OCI-LY7 (cell line): ENCODE measurements around the gene CLMN. TPM values are rescaled to one million over a fixed set of nuclear protein-coding genes. Genes with fewer than 3 reads are reported as not detected.

Experiments used
- BruUV-seq: library from RNA; stranded (reverse); fragments of 400-500 nt; replicated peaks from 2 replicates; lab custom pipeline; 2021; lab: Mats Ljungman, UMichigan
- CTCF ChIA-PET: fragments of 300-600 bp; sonication (Branson Sonifier 250); formaldehyde crosslinking; loops from one replicate; lab custom pipeline; 2022; ENCODE audit warnings: antibody characterized with exemption; ENCODE audit not compliant: unreplicated experiment; lab: Charles Lee
- POLR2A ChIA-PET: fragments of 300-600 bp; sonication (Branson Sonifier 250); formaldehyde crosslinking; loops from one replicate; lab custom pipeline; 2022; ENCODE audit warnings: antibody characterized with exemption; lab: Charles Lee
- DNase-seq: peaks from one replicate; pipeline ENCODE4 v3.0.0-alpha.2; 2015; ENCODE audit warnings: low spot score
- H2AFZ ChIP-seq: fragments of 200-600 bp; sonication (generic), shearing (Covaris generic); 2 replicates; pipeline ENCODE4 v1.6.1; 2014; ENCODE audit warnings: mild to moderate bottlenecking, antibody characterized with exemption, low read length, moderate library complexity
- H3K27ac ChIP-seq: fragments of 200-600 bp; sonication (generic); 2 replicates; pipeline ENCODE4 v1.5.1; 2014; ENCODE audit warnings: mixed run types, low read depth, mild to moderate bottlenecking, moderate library complexity, low read length, inconsistent platforms; ENCODE audit not compliant: poor library complexity, severe bottlenecking
- H3K36me3 ChIP-seq: fragments of 200-600 bp; sonication (generic); 2 replicates; pipeline ENCODE4 v1.6.1; 2014; ENCODE audit warnings: mild to moderate bottlenecking, antibody characterized with exemption, low read length, moderate library complexity, mixed read lengths; ENCODE audit not compliant: insufficient read depth
- H3K4me1 ChIP-seq: fragments of 200-600 bp; sonication (generic); 2 replicates; pipeline ENCODE4 v1.5.1; 2014; ENCODE audit warnings: mild to moderate bottlenecking, low read length; ENCODE audit not compliant: insufficient read depth, poor library complexity, severe bottlenecking
- H3K4me2 ChIP-seq: fragments of 200-600 bp; sonication (generic); 2 replicates; pipeline ENCODE4 v1.6.1; 2014; ENCODE audit warnings: mild to moderate bottlenecking, low read length
- H3K4me3 ChIP-seq: fragments of 200-600 bp; sonication (generic); 2 replicates; pipeline ENCODE4 v1.5.1; 2014; ENCODE audit warnings: mild to moderate bottlenecking, low read depth, low read length; ENCODE audit not compliant: poor library complexity, severe bottlenecking
- H3K79me2 ChIP-seq: fragments of 200-600 bp; sonication (generic); 2 replicates; pipeline ENCODE4 v1.6.1; 2016; ENCODE audit warnings: low read depth, mild to moderate bottlenecking, low read length, moderate library complexity, mixed read lengths; ENCODE audit not compliant: insufficient read depth
- H3K9me2 ChIP-seq: fragments of 200-600 bp; sonication (generic); 2 replicates; pipeline ENCODE4 v1.6.1; 2016; ENCODE audit warnings: mild to moderate bottlenecking, low read length, mixed read lengths; ENCODE audit not compliant: insufficient read depth
- H3K9me3 ChIP-seq: fragments of 200-600 bp; sonication (generic); 2 replicates; pipeline ENCODE4 v1.6.1; 2014; ENCODE audit warnings: mild to moderate bottlenecking, mixed run types, low read length, mixed read lengths
- H4K20me1 ChIP-seq: fragments of 200-600 bp; sonication (generic); 2 replicates; pipeline ENCODE4 v1.6.1; 2014; ENCODE audit warnings: mild to moderate bottlenecking, antibody characterized with exemption, low read length, moderate library complexity, mixed read lengths; ENCODE audit not compliant: insufficient read depth
- EZH2phosphoT487 ChIP-seq: fragments of 200-600 bp; sonication (generic); IDR thresholded peaks from 2 replicates; pipeline ENCODE4 v1.6.1; 2018; ENCODE audit warnings: low read depth, borderline replicate concordance, mild to moderate bottlenecking, mixed run types, antibody characterized with exemption, low read length, moderate library complexity, mixed read lengths
- intact Hi-C: fragments of 100-400 bp; cut with micrococcal nuclease; formaldehyde crosslinking; loops from one replicate; pipeline ENCODE4 v1.10.0; 2022; ENCODE audit not compliant: unreplicated experiment
- total RNA-seq, 2 experiments: library from RNA; depleted of rRNA in 1 of 2; stranded (reverse); fragments of >200 nt in 1 of 2; shearing (Covaris generic) in 1 of 2; gene quantifications; 2 replicates each; pipeline ENCODE4 v1.2.3, GENCODE V29; 2014 to 2022
- TF ChIP-seq, protein P1 (sequence below): fragments of 200-600 bp; sonication (generic); conservative IDR thresholded peaks from 2 replicates; pipeline ENCODE4 v1.5.1; 2014; ENCODE audit warnings: mild to moderate bottlenecking, antibody characterized with exemption, low read length, moderate library complexity, mixed read lengths

The CLMN gene
- total RNA-seq, 2 experiments from 2014 or later = 6.8 to 12.0 TPM

DNA sequence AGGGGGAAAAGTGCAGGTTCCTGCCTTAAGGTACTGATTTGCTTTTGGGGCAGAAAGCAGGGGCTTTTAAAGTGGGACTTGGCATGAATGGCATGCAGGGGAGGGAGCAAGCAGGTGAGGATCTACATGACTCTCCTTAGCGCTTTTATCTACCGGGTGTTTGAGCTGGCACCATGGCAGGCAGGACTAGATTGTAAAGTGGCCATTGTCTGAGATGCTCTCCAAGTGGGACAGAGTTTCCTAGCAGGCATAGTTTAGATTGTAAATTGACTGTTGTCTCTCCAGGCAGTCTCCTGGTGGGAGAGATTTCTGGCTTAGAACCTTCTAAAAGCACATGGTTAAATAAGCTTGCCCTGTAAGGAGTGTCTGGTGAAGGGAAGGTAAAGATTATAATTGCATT is 157.1 kb downstream of the CLMN start:
- Histone ChIP-seq H3K4me1 (peaks cover 10% of the 10 kb centered on the region), H3K36me3 (no peaks in the 10 kb centered on the region), H3K9me3 (peaks cover 7% of the 10 kb centered on the region; the same call in 1 of the 2 replicates), H3K79me2 (no peaks in the 10 kb centered on the region), H4K20me1 (no peaks in the 10 kb centered on the region), H2AFZ (no peak overlapping the region), H3K27ac (no peak overlapping the region), H3K4me2 (no peak overlapping the region), H3K9me2 (no peaks in the 10 kb centered on the region), H3K4me3 (no peak overlapping the region)
- ChIA-PET POLR2A (no interaction called here), CTCF (no interaction called here)
- no TSS peak for BruUV-seq
- no peak for TF ChIP-seq EZH2phosphoT487
- TF ChIP-seq, protein P1, sequence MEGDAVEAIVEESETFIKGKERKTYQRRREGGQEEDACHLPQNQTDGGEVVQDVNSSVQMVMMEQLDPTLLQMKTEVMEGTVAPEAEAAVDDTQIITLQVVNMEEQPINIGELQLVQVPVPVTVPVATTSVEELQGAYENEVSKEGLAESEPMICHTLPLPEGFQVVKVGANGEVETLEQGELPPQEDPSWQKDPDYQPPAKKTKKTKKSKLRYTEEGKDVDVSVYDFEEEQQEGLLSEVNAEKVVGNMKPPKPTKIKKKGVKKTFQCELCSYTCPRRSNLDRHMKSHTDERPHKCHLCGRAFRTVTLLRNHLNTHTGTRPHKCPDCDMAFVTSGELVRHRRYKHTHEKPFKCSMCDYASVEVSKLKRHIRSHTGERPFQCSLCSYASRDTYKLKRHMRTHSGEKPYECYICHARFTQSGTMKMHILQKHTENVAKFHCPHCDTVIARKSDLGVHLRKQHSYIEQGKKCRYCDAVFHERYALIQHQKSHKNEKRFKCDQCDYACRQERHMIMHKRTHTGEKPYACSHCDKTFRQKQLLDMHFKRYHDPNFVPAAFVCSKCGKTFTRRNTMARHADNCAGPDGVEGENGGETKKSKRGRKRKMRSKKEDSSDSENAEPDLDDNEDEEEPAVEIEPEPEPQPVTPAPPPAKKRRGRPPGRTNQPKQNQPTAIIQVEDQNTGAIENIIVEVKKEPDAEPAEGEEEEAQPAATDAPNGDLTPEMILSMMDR = no peak
- intact Hi-C loops = no loop called here
- no peak for DNase-seq

DNA sequence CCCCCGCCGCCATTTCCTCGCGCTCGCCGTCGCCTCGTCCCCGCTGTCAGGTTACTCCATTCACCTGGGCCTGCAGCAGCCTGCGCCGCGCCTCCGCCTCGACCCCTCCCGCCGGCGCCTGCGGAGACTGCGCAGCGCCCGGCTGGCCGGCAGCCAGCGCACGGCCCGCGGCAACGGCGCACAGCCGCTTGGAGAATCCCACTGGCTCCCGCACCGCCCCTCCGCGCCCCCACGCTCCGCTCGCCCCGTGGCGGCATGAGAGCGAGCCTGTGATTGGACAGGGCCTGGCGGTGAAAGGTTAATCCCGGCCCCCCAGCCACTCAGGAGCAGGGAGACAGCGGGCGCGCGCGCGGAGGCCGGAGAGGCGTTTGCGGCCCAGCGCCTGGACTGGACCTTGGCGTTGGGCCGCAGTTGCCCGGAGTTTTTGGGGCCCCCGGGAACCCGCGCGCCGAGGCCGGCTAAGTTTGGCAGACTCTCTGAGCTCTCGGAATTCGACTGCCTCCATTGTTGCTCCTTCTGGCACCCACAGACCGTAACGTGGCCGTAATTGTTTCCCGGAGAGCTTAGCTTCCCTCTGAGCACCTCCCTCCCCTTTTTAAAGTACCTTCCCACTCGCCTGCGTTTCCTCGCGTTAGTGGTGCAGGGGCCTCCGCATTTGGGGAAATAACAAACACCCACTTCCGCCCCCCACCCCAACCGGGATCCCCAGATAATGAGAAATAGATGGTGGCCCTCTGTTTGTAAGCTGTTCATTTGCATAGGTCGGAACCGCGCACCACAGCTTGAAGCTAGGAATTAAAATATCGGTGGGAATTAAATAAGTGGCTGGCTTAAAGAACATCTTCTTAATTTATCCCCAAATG is 162.2 kb downstream of the CLMN start, which contains the start of gene DICER1:
Gene DICER1, minus strand, starts transcription at position 203 of the 863 bp plus-strand sequence. CDS start 24,071 bp downstream, outside the sequence.
- peaks cover 34% of the 10 kb centered on the region for H3K4me1 ChIP-seq
- peaks cover 9% of the 10 kb centered on the region for H3K36me3 ChIP-seq
- TSS peak; percentile 72 for BruUV-seq
- peak within 1 kb of the TSS; percentile 86 for H3K4me2 ChIP-seq
- peaks cover 5% of the 10 kb centered on the region; the same call in 1 of the 2 replicates for H3K9me3 ChIP-seq
- H3K4me3 ChIP-seq = peak within 1 kb of the TSS; percentile 78
- no peak for TF ChIP-seq EZH2phosphoT487
- TF ChIP-seq, protein P1 = no peak
- ChIA-PET POLR2A (interaction anchor here (1.0 to 1.2 kb wide), 2 partner anchors 10 to 17 kb away, joined by 3 to 5 read pairs; no protein-coding TSS in a partner anchor), CTCF (no interaction called here)
- H2AFZ ChIP-seq = peak within 1 kb of the TSS; percentile 92
- H4K20me1 ChIP-seq = peaks cover 16% of the 10 kb centered on the region
- no peaks in the 10 kb centered on the region for H3K9me2 ChIP-seq
- DNase-seq = peak; percentile 92
- intact Hi-C loops = loop anchor here (1.0 to 10.0 kb wide), 5 partner anchors 13 to 1203 kb away; no protein-coding TSS in a partner anchor
- H3K27ac ChIP-seq = peak within 1 kb of the TSS; percentile 73
- peaks cover 42% of the 10 kb centered on the region for H3K79me2 ChIP-seq
